GM20431 (cell line): ENCODE results near the gene TYRO3.
"Not testable (repeated sequence)": the region's sequence is repeated elsewhere in the genome, so short reads cannot be mapped to it uniquely, and the experiment has no call there.

Experiments
- in situ Hi-C: fragments of 300-500 bp; cut with MseI, MboI; formaldehyde crosslinking; loops from one replicate; pipeline ENCODE4 v1.15.0; 2020; ENCODE audit warnings: low sequenced_read_pairs; ENCODE audit not compliant: unreplicated experiment

The TYRO3 gene

DNA sequence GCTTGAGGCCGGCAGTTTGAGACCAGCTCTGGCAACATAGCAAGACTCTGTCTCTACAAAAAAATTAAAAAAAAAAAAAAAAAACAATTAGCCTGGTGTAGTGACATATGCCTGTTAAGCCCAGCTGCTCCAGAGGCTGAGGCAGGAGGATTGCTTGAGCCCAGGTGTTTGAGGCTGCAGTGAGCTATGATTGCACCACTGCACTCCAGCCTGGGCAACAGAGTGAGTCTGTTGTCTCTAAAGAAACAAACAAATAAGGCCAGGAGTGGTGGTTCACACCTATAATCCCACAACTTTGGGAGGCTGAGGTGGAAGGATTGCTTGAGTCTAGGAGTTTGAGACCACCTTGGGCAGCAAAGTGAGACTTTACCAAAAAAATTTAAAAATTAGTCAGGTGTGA is 10.2 kb downstream of the TYRO3 start:
- in situ Hi-C loops: not testable (repeated sequence)

DNA sequence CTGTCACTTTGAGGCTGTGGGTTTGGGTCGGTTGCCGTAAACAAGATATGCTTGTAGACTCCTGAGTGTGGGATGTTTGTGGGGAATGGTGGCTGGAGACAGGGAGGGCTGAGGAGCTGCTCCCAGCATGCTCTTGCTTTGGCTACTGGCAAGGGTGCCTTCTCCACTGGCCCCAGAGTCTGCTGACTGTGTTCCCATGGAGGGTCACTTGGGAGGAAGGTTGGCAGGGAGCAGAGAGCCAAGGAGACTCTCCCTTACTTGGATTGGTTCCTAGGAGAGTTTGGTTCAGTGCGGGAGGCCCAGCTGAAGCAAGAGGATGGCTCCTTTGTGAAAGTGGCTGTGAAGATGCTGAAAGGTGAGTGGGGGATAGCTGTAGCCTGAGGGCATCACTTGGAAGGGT is 11.8 kb downstream of the TYRO3 start:
- in situ Hi-C loops: no loop called here

DNA sequence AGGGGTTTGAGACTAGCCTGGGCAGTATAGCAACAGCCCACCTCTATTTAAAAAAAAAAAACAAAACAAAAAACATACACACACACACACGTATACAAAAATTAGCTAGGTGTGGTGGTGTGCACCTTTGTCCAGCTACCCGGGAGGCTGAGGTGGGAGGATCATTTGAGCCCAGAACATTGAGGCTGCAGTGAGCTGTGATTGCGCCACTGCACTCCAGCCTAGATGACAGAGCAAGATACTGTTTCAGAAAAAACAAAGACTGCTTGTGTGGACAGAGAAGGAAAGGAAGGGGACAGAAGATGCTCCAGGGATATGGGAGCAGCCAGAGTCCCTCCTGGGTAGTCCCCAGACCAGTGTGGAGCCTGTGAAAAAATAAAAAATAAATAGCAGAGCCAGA is 12.9 kb downstream of the TYRO3 start:
- in situ Hi-C loops: no loop called here

DNA sequence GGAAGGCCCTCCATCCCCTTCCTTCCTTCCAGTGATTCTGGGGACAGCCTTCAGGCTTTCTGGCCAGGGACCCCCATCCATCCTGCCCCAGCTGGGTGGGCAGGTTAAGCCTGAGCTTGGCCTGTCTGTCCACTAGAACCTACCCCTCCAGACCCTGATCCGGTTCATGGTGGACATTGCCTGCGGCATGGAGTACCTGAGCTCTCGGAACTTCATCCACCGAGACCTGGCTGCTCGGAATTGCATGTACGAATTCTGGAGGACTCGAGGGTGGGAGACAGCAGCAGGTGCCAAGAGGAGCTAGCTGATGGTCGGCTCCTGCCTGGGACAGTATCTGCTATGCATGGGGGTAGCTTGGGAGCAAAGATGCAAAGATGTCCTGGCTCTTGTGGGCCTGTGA is 13.9 kb downstream of the TYRO3 start:
- in situ Hi-C loops: no loop called here

DNA sequence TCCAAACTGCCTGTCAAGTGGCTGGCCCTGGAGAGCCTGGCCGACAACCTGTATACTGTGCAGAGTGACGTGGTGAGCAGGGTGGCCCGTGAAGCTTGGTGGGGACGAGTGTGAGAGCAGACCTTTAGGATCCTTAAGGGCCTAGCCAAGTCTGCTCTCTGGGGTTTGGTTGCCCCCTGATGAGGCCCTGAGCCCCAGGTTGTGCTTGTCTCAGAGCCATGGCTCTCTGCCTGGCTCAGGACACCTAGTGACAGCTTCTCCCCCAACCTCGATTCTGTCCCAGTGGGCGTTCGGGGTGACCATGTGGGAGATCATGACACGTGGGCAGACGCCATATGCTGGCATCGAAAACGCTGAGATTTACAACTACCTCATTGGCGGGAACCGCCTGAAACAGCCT is 14.4 kb downstream of the TYRO3 start:
- in situ Hi-C loops: no loop called here

DNA sequence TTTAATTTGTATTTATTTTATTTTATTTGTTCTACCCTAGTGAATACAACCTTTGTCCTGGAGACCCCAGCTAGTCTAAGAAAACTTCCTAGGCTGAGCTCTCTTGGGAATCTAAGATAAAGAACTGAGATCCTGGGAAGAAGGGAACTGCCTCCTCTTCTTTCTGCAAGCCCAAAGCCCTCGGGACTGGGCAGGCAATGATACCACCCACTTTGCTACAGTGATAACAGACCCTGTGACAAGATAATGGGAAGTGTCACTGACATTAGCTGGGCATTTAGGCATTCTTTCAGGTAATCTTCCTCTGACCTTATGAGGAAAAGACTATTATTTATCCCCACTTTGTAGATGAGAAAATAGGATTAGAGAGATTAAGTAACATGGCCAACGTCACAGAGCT is 15.1 kb downstream of the TYRO3 start:
- in situ Hi-C loops: no loop called here

DNA sequence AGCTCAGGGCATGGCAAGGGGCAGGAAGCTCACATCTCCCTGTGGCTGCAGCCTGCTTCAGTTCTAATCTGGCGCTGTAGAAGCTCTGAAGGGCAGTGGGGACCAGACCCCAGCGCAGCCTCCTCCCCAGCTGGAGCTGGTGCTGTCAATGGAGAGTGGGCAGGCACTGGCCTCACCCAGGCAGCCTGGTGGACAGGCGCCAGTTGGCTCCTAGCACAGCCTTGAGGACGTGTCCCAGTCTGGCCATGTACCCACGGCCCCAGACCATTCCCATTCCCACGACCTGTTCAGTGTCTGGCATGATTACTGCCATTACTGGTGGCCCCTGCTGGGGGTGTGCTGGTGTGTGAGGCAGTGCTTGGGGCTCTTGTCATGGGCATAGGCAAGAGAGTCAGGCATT is 16.3 kb downstream of the TYRO3 start:
- in situ Hi-C loops: no loop called here

DNA sequence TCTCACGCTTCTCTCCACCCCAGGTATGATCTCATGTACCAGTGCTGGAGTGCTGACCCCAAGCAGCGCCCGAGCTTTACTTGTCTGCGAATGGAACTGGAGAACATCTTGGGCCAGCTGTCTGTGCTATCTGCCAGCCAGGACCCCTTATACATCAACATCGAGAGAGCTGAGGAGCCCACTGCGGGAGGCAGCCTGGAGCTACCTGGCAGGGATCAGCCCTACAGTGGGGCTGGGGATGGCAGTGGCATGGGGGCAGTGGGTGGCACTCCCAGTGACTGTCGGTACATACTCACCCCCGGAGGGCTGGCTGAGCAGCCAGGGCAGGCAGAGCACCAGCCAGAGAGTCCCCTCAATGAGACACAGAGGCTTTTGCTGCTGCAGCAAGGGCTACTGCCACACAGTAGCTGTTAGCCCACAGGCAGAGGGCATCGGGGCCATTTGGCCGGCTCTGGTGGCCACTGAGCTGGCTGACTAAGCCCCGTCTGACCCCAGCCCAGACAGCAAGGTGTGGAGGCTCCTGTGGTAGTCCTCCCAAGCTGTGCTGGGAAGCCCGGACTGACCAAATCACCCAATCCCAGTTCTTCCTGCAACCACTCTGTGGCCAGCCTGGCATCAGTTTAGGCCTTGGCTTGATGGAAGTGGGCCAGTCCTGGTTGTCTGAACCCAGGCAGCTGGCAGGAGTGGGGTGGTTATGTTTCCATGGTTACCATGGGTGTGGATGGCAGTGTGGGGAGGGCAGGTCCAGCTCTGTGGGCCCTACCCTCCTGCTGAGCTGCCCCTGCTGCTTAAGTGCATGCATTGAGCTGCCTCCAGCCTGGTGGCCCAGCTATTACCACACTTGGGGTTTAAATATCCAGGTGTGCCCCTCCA is 19.1 kb downstream of the TYRO3 start:
- in situ Hi-C loops: no loop called here

DNA sequence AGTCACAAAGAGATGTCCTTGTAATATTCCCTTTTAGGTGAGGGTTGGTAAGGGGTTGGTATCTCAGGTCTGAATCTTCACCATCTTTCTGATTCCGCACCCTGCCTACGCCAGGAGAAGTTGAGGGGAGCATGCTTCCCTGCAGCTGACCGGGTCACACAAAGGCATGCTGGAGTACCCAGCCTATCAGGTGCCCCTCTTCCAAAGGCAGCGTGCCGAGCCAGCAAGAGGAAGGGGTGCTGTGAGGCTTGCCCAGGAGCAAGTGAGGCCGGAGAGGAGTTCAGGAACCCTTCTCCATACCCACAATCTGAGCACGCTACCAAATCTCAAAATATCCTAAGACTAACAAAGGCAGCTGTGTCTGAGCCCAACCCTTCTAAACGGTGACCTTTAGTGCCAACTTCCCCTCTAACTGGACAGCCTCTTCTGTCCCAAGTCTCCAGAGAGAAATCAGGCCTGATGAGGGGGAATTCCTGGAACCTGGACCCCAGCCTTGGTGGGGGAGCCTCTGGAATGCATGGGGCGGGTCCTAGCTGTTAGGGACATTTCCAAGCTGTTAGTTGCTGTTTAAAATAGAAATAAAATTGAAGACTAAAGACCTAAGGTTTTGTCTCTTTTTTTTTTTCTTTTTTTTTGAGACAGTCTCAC is 19.8 kb downstream of the TYRO3 start:
- in situ Hi-C loops: no loop called here

DNA sequence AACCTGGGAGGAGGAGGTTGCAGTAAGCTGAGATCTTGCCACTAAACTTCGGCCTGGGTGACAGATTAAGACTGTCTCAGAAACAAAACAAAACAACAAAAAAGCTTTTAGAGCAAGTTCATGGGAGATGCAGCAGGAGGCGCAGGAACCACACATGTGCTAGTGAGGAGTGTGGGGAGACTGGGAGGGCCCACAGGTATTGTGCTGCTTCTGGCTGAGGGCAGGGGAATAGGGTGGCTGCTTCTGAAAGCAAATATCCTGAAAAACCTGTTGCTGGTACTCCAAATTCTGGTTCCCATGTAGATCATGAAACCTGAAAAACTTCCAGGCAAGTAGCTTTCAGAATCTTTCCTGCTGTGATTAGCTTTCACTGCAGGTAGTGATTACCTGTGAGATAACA is 22.1 kb downstream of the TYRO3 start:
- in situ Hi-C loops: no loop called here

DNA sequence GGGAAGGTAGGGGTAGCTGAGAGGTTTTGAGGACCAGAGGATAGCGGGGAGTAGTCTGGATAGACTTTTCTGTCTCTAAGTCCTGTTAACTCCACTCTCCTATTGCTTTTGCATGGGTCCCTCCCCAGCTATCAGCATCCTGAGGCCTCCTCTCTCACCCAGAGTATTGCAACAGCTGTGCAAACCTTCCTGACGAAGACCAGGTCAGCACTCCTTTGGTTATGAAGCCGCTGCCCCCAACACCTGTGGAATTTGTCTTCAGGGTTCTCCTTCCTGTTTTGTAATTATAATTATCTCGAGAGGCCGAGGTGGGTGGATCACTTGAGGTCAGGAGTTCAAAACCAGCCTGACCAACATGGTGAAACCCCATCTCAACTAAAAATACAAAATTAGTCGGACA is 24.8 kb downstream of the TYRO3 start:
- in situ Hi-C loops: no loop called here

DNA sequence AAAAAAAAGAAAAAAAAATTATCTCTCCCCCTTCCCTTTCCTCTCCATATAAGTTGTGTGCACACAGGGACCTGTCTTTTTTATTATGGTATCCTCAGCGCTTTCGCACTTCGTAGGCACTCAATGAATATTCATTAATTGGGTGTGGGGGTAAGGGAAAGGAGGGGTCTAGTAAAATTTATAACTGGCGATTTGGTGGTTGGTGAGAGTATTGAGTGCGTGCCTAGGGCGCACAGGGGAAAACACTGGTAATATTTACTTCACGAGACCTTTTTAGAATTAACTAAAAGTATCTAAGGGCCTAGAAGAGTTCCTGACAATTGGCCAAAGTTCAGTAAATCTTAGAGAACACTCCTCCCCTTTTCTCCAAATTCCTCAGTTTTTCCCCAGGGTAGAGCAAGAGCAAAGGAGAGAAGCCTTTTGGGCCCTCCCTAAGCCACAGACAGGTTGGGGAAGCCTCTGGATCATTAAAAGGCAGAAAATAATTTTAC is 25.7 kb downstream of the TYRO3 start:
- in situ Hi-C loops: no loop called here

DNA sequence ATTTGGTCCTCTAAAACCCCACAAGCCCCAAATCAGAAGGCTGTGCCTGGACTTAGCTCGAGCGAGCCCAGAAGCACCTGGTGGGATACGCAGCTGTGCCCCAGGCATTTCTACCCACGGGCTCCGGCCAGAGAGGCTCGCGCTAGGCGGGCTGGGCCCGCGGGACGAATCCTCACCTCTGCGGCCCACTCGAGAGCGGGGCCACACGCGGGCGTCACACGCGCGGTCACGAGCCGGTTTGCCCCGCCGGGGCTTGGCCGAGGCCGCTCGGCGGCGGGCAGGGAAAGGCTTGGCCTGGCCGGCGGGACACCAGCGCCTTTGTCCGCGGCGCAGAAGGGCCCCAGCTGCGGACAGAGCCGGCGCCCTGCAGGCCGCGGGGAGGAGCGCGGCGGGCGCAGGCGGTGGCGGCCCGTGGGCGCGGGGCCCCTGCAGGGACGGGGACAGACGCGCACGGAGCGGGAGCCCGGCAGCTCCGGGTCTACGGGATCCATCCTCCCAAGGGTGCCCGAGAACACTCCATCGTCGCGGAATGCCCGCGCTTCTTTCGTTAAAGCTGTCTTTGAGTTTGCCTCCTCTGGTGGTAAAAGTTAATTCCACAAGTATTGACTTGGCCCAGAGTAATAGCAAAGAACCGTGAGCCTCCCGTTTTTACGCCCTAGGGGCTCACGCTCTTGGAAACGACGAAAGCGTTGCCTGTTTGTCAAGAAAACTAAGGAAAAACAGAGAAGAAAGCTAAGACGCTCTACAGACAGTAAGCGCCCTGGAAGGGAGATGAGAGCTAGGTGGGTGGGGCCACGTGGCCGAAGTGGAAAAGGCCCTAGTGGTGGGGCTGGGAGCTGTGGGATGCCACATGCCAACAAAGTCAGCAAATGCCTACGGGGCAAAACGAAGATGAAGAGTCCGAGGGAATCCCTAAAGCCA is 26.4 kb downstream of the TYRO3 start:
- in situ Hi-C loops: no loop called here

DNA sequence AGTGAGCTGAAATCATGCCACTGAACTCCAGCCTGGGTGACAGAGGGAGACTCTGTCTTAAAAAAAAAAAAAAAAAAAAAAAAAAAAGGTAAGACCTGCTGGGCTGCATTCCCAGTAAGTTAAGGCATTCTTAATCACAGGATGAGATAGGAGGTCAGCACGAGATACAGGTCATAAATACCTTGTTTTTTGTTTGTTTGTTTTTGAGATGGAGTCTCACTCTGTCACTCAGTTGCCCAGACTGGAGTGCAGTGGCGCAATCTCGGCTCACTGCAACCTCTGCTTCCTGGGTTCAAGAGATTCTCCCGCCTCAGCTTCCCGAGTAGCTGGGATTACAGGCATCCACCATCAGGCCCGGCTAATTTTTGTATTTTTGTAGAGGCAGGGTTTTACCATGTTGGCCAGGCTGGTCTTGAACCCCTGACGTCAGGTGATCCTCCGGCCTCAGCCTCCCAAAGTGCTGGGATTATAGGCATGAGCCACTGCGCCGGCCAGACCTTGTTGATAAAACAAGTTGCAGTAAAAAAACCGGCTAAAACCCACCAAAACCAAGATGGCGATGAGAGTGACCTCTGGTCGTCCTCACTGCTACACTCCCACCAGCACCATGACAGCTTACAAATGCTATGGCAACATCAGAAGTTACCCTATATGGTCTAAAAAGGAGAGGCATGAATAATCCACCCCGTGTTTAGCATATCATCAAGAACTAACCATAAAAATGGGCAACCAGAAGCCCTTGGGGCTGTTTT is 27.7 kb downstream of the TYRO3 start:
- in situ Hi-C loops: not testable (repeated sequence)

DNA sequence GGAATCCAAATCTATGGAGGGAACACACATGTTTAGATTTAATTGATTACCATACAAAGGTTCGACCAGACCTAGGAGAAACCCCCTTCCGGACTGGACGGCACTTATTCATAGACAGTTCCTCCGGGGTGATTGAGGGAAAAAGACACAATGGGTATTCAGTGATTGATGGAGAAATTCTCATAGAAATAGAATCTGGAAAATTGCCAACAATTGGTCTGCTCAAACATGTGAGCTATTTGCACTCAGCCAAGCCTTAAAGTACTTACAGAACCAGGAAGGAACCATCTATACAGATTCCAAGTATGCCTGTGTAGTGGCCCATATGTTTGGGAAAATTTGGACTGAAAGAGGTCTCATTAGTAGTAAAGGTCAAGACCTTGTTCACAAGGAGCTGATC is 30.0 kb downstream of the TYRO3 start:
- in situ Hi-C loops: not testable (repeated sequence)

DNA sequence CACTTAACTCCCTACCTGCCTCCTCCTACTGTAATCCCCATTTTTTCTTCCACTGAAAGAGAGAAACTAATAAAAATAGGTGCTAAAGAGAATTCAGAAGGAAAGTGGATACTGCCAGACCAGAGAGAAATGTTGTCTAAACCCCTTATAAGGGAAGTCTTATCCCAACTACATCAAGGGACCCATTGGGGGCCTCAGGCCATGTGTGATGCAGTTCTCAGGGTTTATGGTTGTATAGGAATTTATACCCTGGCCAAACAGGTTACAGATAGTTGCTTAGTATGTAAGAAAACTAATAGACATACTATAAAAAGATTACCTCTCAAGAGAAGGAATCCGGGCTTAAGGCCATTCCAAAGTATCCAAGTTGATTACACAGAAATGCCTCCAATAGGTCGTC is 30.6 kb downstream of the TYRO3 start:
- in situ Hi-C loops: not testable (repeated sequence)

DNA sequence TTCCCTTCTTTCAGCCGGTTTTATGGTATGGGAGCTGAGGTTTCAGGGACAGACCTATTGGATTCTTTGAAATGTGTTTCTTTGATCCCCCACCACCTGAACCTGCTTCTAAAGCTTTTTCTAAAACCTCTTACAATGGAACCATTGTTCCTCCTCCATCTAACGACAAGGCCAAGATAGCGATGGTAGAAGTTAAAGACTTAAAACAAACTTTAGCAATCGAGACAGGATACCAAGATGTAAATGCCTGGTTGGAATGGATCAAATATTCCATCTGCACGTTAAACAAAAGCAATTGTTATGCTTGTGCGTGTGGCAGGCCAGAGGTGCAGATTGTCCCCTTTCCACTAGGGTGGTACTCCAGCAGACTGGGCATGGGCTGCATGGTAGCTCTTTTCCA is 32.2 kb downstream of the TYRO3 start:
- in situ Hi-C loops: not testable (repeated sequence)

DNA sequence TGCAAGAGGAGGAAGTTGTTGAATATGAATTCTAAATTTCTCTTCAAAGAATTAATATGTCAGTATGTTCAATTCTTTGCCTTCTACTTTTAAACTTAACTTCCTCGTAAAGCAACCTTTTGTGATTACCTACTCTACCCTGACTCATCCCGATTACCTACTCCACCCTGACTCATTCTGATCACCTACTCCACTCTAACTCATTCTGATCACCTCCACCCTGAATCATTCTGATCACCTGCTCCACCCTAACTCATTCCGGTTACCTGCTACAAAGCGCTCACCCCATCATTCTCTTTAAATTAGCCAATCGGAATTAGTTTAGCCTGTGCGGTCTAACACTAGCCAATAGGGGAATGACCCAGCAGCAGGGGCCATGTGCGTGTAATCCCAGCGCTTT is 33.7 kb downstream of the TYRO3 start:
- in situ Hi-C loops: not testable (repeated sequence)

DNA sequence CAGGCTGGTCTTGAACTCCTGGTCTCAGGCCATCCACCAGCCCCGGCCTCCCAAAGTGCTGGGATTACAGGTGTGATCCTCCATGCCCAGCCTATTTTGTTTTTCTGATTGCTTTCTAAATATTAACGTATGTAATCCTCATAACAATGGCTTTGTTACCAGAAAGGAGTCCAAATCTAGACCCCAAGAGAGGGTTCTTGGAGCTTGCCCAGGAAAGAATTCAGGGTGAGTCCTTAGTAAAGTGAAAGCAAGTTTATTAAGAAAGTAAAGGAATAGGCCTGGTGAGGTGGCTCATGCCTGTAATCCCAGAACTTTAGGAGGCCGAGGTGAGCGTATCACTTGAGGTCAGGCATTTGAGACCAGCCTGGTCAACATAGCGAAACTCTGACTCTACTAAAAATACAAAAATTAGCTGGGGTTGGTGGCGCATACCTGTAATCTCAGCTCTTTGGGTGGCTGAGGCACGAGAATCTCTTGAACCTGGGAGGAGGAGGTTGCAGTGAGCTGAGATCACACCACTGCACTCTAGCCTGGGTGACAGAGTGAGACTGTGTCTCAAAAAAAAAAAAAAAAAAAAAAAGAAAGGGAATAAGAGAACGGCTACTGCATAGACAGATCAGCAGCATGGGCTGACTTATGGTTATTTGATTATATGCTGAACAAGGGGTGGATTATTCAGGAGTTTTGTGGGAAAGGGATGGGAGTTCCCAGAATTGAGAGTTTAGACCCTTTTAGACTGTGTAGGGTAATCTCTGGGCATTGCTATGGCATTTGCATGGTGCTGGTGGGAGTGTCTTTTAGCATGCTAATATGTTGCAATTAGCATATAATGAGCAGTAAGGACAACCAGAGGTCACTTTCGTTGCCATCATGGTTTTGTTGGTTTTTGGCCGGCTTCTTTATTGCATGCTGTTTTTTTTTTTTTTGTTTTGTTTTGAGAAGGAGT is 36.1 kb downstream of the TYRO3 start:
- in situ Hi-C loops: no loop called here
